PC-9 (cell line): ENCODE data around the gene SLC35A5. TPM values are rescaled to one million over a fixed set of nuclear protein-coding genes. Genes with fewer than 3 reads are reported as not detected.
A peak's percentile ranks its signal among the peaks of the same experiment; 100 is the strongest.
"Not testable (repeated sequence)": the region's sequence is repeated elsewhere in the genome, so short reads cannot be mapped to it uniquely, and the experiment has no call there.

Experiments
- BruUV-seq: library from RNA; stranded (reverse); fragments of 400-500 nt; replicated peaks from 2 replicates; lab custom pipeline; 2021; lab: Mats Ljungman, UMichigan
- CTCF ChIA-PET: fragments of 300-600 bp; sonication (Branson Sonifier 250); formaldehyde crosslinking; loops from one replicate; lab custom pipeline; 2022; ENCODE audit warnings: antibody characterized with exemption; lab: Charles Lee
- POLR2A ChIA-PET: fragments of 300-600 bp; sonication (Branson Sonifier 250); formaldehyde crosslinking; loops from one replicate; lab custom pipeline; 2022; ENCODE audit warnings: antibody characterized with exemption; ENCODE audit not compliant: unreplicated experiment; lab: Charles Lee
- DNase-seq, 2 experiments: peaks; one replicate each; pipeline versions ENCODE4 v3.0.0 to v3.0.0-alpha.2; 2015 to 2022; ENCODE audit warnings: mixed read lengths in 1 of 2
- H2AFZ ChIP-seq: fragments of 200-600 bp; sonication (generic); 2 replicates; pipeline ENCODE4 v1.8.1; 2017; ENCODE audit warnings: antibody characterized with exemption
- H3F3A ChIP-seq: fragments of 200-600 bp; sonication (generic); 2 replicates; pipeline ENCODE4 v1.8.1; 2017; ENCODE audit warnings: antibody characterized with exemption, mild to moderate bottlenecking, low read depth; ENCODE audit not compliant: insufficient read depth
- H3K27ac ChIP-seq: fragments of 200-600 bp; sonication (generic); 2 replicates; pipeline ENCODE4 v1.6.1; 2016; ENCODE audit warnings: mixed run types
- H3K27me3 ChIP-seq: fragments of 200-600 bp; sonication (generic); 2 replicates; pipeline ENCODE4 v1.6.1; 2016; ENCODE audit warnings: low read depth, mixed run types; ENCODE audit not compliant: insufficient read depth
- H3K36me3 ChIP-seq: fragments of 200-600 bp; sonication (generic); 2 replicates; pipeline ENCODE4 v1.6.1; 2016; ENCODE audit warnings: low read depth, mixed run types
- H3K4me1 ChIP-seq: fragments of 200-600 bp; sonication (generic); replicated peaks from 2 replicates; pipeline ENCODE4 v1.6.1; 2016; ENCODE audit warnings: mixed run types; ENCODE audit not compliant: insufficient read depth
- H3K4me2 ChIP-seq: fragments of 200-600 bp; sonication (generic); 2 replicates; pipeline ENCODE4 v1.6.1; 2017; ENCODE audit warnings: mixed run types
- H3K4me3 ChIP-seq: fragments of 200-600 bp; sonication (generic); 2 replicates; pipeline ENCODE4 v1.6.1; 2016; ENCODE audit warnings: mixed run types
- H3K79me2 ChIP-seq: fragments of 200-600 bp; sonication (generic); 2 replicates; pipeline ENCODE4 v1.6.1; 2017; ENCODE audit warnings: low read depth, mixed run types
- H3K9me2 ChIP-seq: fragments of 200-600 bp; sonication (generic); 2 replicates; pipeline ENCODE4 v1.8.1; 2017; ENCODE audit warnings: mild to moderate bottlenecking; ENCODE audit not compliant: insufficient read depth
- H3K9me3 ChIP-seq: fragments of 200-600 bp; sonication (generic); 2 replicates; pipeline ENCODE4 v1.8.1; 2016; ENCODE audit warnings: low read depth; ENCODE audit not compliant: insufficient read depth
- H4K20me1 ChIP-seq: fragments of 200-600 bp; sonication (generic); 2 replicates; pipeline ENCODE4 v1.8.1; 2017; ENCODE audit not compliant: insufficient read depth
- EZH2 ChIP-seq: fragments of 200-600 bp; sonication (generic); IDR thresholded peaks from 2 replicates; pipeline ENCODE4 v1.8.0; 2017; ENCODE audit warnings: antibody characterized with exemption, low read depth
- intact Hi-C: fragments of 100-400 bp; cut with micrococcal nuclease; formaldehyde crosslinking; loops from one replicate; pipeline ENCODE4 v1.10.0; 2022; ENCODE audit not compliant: unreplicated experiment
- total RNA-seq: library from RNA; stranded (reverse); gene quantifications from 2 replicates; pipeline ENCODE4 v1.2.3, GENCODE V29; 2021
- TF ChIP-seq, protein P1 (sequence below): fragments of 200-600 bp; sonication (generic); conservative IDR thresholded peaks from 2 replicates; pipeline ENCODE4 v1.6.1; 2017; ENCODE audit warnings: mixed run types, antibody characterized with exemption, mild to moderate bottlenecking, moderate library complexity

SLC35A5 gene
- total RNA-seq, 1 experiment from 2014 or later: 35.7 TPM

DNA sequence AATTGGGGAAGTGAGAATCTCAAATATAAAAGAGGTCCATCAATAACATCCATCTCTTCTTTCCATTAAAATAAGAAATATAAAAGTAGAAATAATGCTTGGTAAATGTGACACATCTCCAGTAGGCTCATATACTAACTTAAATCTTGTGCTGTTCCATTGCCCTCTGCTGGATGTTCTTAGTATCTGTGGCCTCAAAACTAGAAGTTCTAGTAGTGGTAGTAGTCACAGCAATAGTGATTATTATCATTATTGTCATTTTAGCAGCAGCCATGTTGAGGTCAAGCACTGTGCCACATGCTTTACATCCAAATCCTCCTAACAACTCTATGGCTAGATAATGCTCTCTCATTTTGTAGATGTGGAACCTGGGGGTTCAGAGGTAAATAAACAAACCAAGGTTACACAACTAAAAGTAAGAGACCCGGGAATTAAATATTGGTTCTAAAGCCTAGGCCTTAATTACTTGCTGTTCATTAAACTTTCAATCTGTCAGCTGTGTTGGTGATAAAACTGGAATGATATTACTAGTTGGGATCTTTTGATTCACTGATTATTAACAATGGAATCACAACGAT, 42.3 kb upstream of the SLC35A5 start:
- Histone ChIP-seq H3K27me3 (no peaks in the 10 kb centered on the region), H3K4me2 (no peak overlapping the region), H3K36me3 (no peaks in the 10 kb centered on the region), H3K27ac (no peak overlapping the region), H2AFZ (no peak overlapping the region), H3K4me3 (no peak overlapping the region), H3F3A (no peaks in the 10 kb centered on the region), H3K9me3 (no peaks in the 10 kb centered on the region), H3K9me2 (no peaks in the 10 kb centered on the region), H4K20me1 (no peaks in the 10 kb centered on the region), H3K79me2 (no peaks in the 10 kb centered on the region), H3K4me1 (no peaks in the 10 kb centered on the region)
- TF ChIP-seq, protein P1, sequence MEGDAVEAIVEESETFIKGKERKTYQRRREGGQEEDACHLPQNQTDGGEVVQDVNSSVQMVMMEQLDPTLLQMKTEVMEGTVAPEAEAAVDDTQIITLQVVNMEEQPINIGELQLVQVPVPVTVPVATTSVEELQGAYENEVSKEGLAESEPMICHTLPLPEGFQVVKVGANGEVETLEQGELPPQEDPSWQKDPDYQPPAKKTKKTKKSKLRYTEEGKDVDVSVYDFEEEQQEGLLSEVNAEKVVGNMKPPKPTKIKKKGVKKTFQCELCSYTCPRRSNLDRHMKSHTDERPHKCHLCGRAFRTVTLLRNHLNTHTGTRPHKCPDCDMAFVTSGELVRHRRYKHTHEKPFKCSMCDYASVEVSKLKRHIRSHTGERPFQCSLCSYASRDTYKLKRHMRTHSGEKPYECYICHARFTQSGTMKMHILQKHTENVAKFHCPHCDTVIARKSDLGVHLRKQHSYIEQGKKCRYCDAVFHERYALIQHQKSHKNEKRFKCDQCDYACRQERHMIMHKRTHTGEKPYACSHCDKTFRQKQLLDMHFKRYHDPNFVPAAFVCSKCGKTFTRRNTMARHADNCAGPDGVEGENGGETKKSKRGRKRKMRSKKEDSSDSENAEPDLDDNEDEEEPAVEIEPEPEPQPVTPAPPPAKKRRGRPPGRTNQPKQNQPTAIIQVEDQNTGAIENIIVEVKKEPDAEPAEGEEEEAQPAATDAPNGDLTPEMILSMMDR: peak; percentile 81
- TF ChIP-seq EZH2: no peak
- peak; percentile 8 to 53 for DNase-seq
- intact Hi-C loops: loop anchor here (1.0 to 10.0 kb wide), 5 partner anchors 192 to 535 kb away; no protein-coding TSS in a partner anchor
- CTCF ChIA-PET: no interaction called here
- POLR2A ChIA-PET: no interaction called here
- BruUV-seq: no TSS peak

DNA sequence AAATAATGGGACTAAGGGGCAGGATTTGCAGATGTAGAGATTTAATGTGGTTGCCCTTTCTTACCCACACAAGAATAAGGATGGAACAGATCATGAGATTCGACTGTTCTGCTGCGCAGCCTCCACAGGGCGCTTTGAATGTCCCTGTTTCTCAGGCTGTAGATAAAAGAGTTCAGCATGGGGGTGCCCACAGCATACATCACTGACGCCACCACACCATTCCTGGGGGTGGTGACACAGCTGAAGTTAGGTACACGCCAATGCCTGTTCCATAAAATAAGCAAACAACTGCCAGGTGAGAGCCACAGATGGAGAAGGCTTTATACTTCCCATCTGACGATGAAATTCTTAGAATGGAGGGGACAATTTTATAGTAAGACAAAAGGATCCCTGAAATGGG, 37.7 kb upstream of the SLC35A5 start:
- H3F3A ChIP-seq, H3K4me1 ChIP-seq, H3K4me3 ChIP-seq, H3K9me2 ChIP-seq, H3K27ac ChIP-seq, CTCF ChIA-PET, H3K9me3 ChIP-seq, H2AFZ ChIP-seq, H3K79me2 ChIP-seq, POLR2A ChIA-PET, H4K20me1 ChIP-seq, H3K27me3 ChIP-seq, BruUV-seq, H3K36me3 ChIP-seq, DNase-seq, H3K4me2 ChIP-seq: not testable (repeated sequence)
- intact Hi-C loops: loop anchor here (10.0 kb wide), 1 partner anchor 539 kb away; no protein-coding TSS in a partner anchor

DNA sequence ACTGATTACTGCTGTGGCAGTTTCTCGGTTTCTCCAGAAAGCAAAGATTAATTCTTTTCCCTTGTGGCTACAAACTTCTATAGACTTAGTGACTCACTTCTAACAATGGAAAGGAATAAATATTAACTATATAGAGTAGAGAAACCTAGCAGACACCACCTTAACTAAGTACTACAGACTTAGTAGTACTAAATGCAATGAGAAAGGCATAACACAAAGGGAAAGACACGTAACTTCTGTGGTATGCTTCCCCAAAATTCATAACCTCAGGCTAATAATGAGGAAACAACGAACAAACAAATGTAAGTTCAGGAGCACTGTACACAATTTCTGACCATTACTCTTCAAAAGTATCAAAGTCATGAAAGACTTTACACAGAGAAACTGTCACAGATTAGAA, 31.3 kb upstream of the SLC35A5 start:
- TF ChIP-seq EZH2: no peak
- TF ChIP-seq, protein P1: no peak
- Histone ChIP-seq H2AFZ (no peak overlapping the region), H3K9me3 (no peaks in the 10 kb centered on the region), H3K27me3 (no peaks in the 10 kb centered on the region), H4K20me1 (peaks cover 4% of the 10 kb centered on the region; the same call in 1 of the 2 replicates), H3K27ac (no peak overlapping the region), H3K4me3 (no peak overlapping the region), H3F3A (peaks cover 15% of the 10 kb centered on the region; the same call in 1 of the 2 replicates), H3K9me2 (no peaks in the 10 kb centered on the region), H3K4me2 (no peak overlapping the region), H3K36me3 (0 out of 2 replicates have a peak, but pooled peaks cover 7% of the 10 kb centered on the region), H3K4me1 (no peaks in the 10 kb centered on the region), H3K79me2 (no peaks in the 10 kb centered on the region)
- ChIA-PET CTCF (interaction anchor here (0.6 to 1.3 kb wide), 6 partner anchors 27 to 419 kb away, joined by 3 to 10 read pairs (median 4); partner anchors contain the start of gene SLC9C1), POLR2A (interaction anchor here (0.6 kb wide), 1 partner anchor 616 kb away, joined by 3 read pairs; no protein-coding TSS in a partner anchor)
- no peak for DNase-seq
- intact Hi-C loops: loop anchor here (5.0 kb wide), 1 partner anchor 393 kb away; no protein-coding TSS in a partner anchor
- BruUV-seq: no TSS peak
